HepG2 (cell line): Measurements from ENCODE around the gene SUSD3. TPM values are rescaled to one million over a fixed set of nuclear protein-coding genes. Genes with fewer than 3 reads are reported as not detected.

Experiments
- AGO2 ChIP-seq: fragments of 200-400 bp; formaldehyde crosslinking; optimal IDR thresholded peaks from 2 replicates; pipeline ENCODE3; 2017; ENCODE audit warnings: mild to moderate bottlenecking, low read depth, low read length, moderate library complexity
- BCL6 ChIP-seq: IDR thresholded peaks from 2 replicates; pipeline ENCODE4 v1.6.1; 2016; ENCODE audit warnings: missing genetic modification reagents, missing compliant biosample characterization
- EP300 ChIP-seq, 3 experiments: sonication (generic) in 1 of 3; formaldehyde crosslinking in 1 of 3; IDR thresholded peaks; 2 replicates each; pipeline versions ENCODE4 v1.5.1 to v1.6.1; 2011 to 2020; ENCODE audit warnings: low read depth in 2 of 3, low read length in 2 of 3, borderline replicate concordance in 1 of 3, improper control_type of control experiment in 1 of 3, mild to moderate bottlenecking in 1 of 3, missing genetic modification reagents in 1 of 3, moderate library complexity in 1 of 3
- EZH2 ChIP-seq: conservative IDR thresholded peaks from 2 replicates; pipeline ENCODE4 v1.6.1; 2012; ENCODE audit warnings: mild to moderate bottlenecking, low read depth, low read length, moderate library complexity
- FOXK2 ChIP-seq: fragments of 450-650 bp; IDR thresholded peaks from 2 replicates; pipeline ENCODE4 v1.6.1; 2016
- GPN1 ChIP-seq: sonication (generic); formaldehyde crosslinking; IDR thresholded peaks from 2 replicates; pipeline ENCODE4 v1.5.1; 2020; ENCODE audit warnings: missing genetic modification reagents, borderline replicate concordance
- HDAC6 ChIP-seq: fragments of 200-600 bp; sonication (generic); IDR thresholded peaks from 2 replicates; pipeline ENCODE4 v1.7.0; 2017; ENCODE audit warnings: mild to moderate bottlenecking, antibody characterized with exemption, low read length, low read depth
- HNRNPL ChIP-seq: fragments of 200-400 bp; formaldehyde crosslinking; IDR thresholded peaks from 2 replicates; pipeline ENCODE4 v1.6.1; 2017; ENCODE audit warnings: mild to moderate bottlenecking, low read depth, low read length
- KAT2B ChIP-seq: fragments of 150-350 bp; IDR thresholded peaks from 2 replicates; pipeline ENCODE4 v1.6.1; 2014; ENCODE audit warnings: low read depth, low read length, borderline replicate concordance
- KDM1A ChIP-seq: IDR thresholded peaks from 2 replicates; pipeline ENCODE4 v1.6.1; 2016; ENCODE audit warnings: missing compliant biosample characterization
- KDM5B ChIP-seq: sonication (generic); formaldehyde crosslinking; IDR thresholded peaks from 2 replicates; pipeline ENCODE4 v1.4.0; 2020; ENCODE audit warnings: missing genetic modification reagents, mild to moderate bottlenecking, borderline replicate concordance
- MAFK ChIP-seq, 2 experiments: IDR thresholded peaks in 1 of 2; conservative IDR thresholded peaks in 1 of 2; 2 replicates each; pipeline ENCODE4 v1.6.1; 2011; ENCODE audit warnings: improper control_type of control experiment in 2 of 2, low read length in 2 of 2
- PRPF4 ChIP-seq: fragments of 200-400 bp; formaldehyde crosslinking; IDR thresholded peaks from 2 replicates; pipeline ENCODE4 v1.6.1; 2016; ENCODE audit warnings: low read length, low read depth; ENCODE audit not compliant: poor library complexity, severe bottlenecking
- PTBP1 ChIP-seq: fragments of 200-400 bp; formaldehyde crosslinking; IDR thresholded peaks from 2 replicates; pipeline ENCODE4 v1.6.1; 2018; ENCODE audit warnings: low read length, low read depth; ENCODE audit not compliant: poor library complexity, severe bottlenecking
- ZBED4 ChIP-seq: sonication (generic); formaldehyde crosslinking; IDR thresholded peaks from 2 replicates; pipeline ENCODE4 v1.4.0; 2020; ENCODE audit warnings: missing genetic modification reagents, borderline replicate concordance
- ZC3H4 ChIP-seq: sonication (generic); formaldehyde crosslinking; IDR thresholded peaks from 2 replicates; pipeline ENCODE4 v1.4.0; 2020; ENCODE audit warnings: missing genetic modification reagents, borderline replicate concordance
- ZFY ChIP-seq: sonication (generic); formaldehyde crosslinking; IDR thresholded peaks from 2 replicates; pipeline ENCODE4 v1.4.0; 2020; ENCODE audit warnings: missing genetic modification reagents
- ZKSCAN5 ChIP-seq: sonication (generic); formaldehyde crosslinking; IDR thresholded peaks from 2 replicates; pipeline ENCODE4 v1.5.1; 2020; ENCODE audit warnings: mild to moderate bottlenecking, missing genetic modification reagents
- ZNF281 ChIP-seq: sonication (generic); formaldehyde crosslinking; IDR thresholded peaks from 2 replicates; pipeline ENCODE4 v1.4.0; 2020; ENCODE audit warnings: missing genetic modification reagents, borderline replicate concordance
- ZNF292 ChIP-seq: sonication (generic); formaldehyde crosslinking; IDR thresholded peaks from 2 replicates; pipeline ENCODE4 v1.8.1; 2022; ENCODE audit warnings: mild to moderate bottlenecking, low read depth, missing genetic modification reagents, borderline replicate concordance
- ZNF34 ChIP-seq: sonication (generic); formaldehyde crosslinking; IDR thresholded peaks from 2 replicates; pipeline ENCODE4 v1.4.0; 2020; ENCODE audit warnings: mild to moderate bottlenecking, missing genetic modification reagents, borderline replicate concordance
- ZNF629 ChIP-seq: sonication (generic); formaldehyde crosslinking; conservative IDR thresholded peaks from 2 replicates; pipeline ENCODE4 v1.5.0; 2020; ENCODE audit warnings: missing genetic modification reagents
- ZNF773 ChIP-seq: sonication (generic); formaldehyde crosslinking; IDR thresholded peaks from 2 replicates; pipeline ENCODE4 v1.4.0; 2020; ENCODE audit warnings: missing genetic modification reagents, borderline replicate concordance
- ZNF891 ChIP-seq: sonication (generic); formaldehyde crosslinking; IDR thresholded peaks from 2 replicates; pipeline ENCODE4 v1.5.0; 2020; ENCODE audit warnings: mild to moderate bottlenecking, missing genetic modification reagents
- polyA plus RNA-seq, 8 experiments: library from polyadenylated mRNA; depleted of rRNA in 3 of 8; stranded (reverse) in 7 of 8; unstranded in 1 of 8; fragments of >200 nt; fragmentation: Illumina TruSeq in 4 of 8; extraction: Trizol in 4 of 8; gene quantifications; 2 replicates each; pipeline versions ENCODE4 v1.2.1 to v1.2.3, GENCODE V29; 2011 to 2016; ENCODE audit warnings: low read depth in 4 of 8, missing spikeins in 1 of 8, mixed read lengths in 1 of 8; ENCODE audit not compliant: insufficient read depth in 1 of 8
- total RNA-seq, 5 experiments: library from RNA; depleted of rRNA; stranded (reverse); fragments of >200 nt; fragmentation: Illumina TruSeq; extraction: Trizol; gene quantifications; 2 replicates each; pipeline ENCODE4 v1.2.3, GENCODE V29; 2016; ENCODE audit warnings: low read depth in 1 of 5

SUSD3 gene
- total and polyA plus RNA-seq, 2 of the 13 experiments (the other 11 are each of a cell fraction or from before 2014, with no cell fraction given), result 7.0 to 9.1 TPM

- TF ChIP-seq ZBED4 (CRISPR knock-in tag), result peak; percentile 40; the same call in 1 of the 2 replicates
- TF ChIP-seq PTBP1, result no peak
- TF ChIP-seq KDM5B (CRISPR knock-in tag), result no peak
- peak; percentile 75; the same call in 1 of the 2 replicates for TF ChIP-seq ZNF281
- TF ChIP-seq BCL6 (CRISPR knock-in tag), result no peak
- TF ChIP-seq MAFK (conservative IDR thresholded peaks at IDR 0.05 in 1 of 2, IDR thresholded peaks at IDR 0.05 in 1 of 2; ENCODE audit: low read length in 2 of 2), result no peak
- TF ChIP-seq ZNF891 (CRISPR knock-in tag), result no peak
- no peak for TF ChIP-seq AGO2
- TF ChIP-seq PRPF4, result no peak
- 0 out of 2 replicates have a peak, but pooled peaks have one; percentile 45 for TF ChIP-seq ZFY (CRISPR knock-in tag)
- TF ChIP-seq EP300 (IDR thresholded peaks at IDR 0.05; ENCODE audit: low read depth in 2 of 2, low read length in 2 of 2), result no peak
- no peak for TF ChIP-seq EP300 (CRISPR knock-in tag; IDR thresholded peaks at IDR 0.05; ENCODE audit: borderline replicate concordance)
- TF ChIP-seq ZNF34 (CRISPR knock-in tag), result no peak
- TF ChIP-seq ZNF292, result no peak
- TF ChIP-seq ZNF629 (CRISPR knock-in tag), result peak; percentile 98
- no peak for TF ChIP-seq EZH2
- TF ChIP-seq GPN1 (CRISPR knock-in tag), result no peak
- TF ChIP-seq ZNF773, result no peak
- no peak for TF ChIP-seq ZKSCAN5 (CRISPR knock-in tag)
- no peak for TF ChIP-seq HNRNPL
- TF ChIP-seq KDM1A (CRISPR knock-in tag), result peak; percentile 51; the same call in 1 of the 2 replicates
- TF ChIP-seq ZC3H4 (CRISPR knock-in tag), result no peak
- no peak for TF ChIP-seq KAT2B
- no peak for TF ChIP-seq HDAC6
- no peak for TF ChIP-seq FOXK2
Measured at GRCh38 chr9:93058355-93059010, at the start of gene SUSD3 (continued).
